Measurements from ENCODE around the gene PDE9A. TPM values are rescaled to one million over a fixed set of nuclear protein-coding genes. Genes with fewer than 3 reads are reported as not detected.

PDE9A gene
- total and polyA plus RNA-seq, 2 of the 4 experiments (the other 2 are of a cell fraction) = 0.89 to 0.90 TPM

DNA sequence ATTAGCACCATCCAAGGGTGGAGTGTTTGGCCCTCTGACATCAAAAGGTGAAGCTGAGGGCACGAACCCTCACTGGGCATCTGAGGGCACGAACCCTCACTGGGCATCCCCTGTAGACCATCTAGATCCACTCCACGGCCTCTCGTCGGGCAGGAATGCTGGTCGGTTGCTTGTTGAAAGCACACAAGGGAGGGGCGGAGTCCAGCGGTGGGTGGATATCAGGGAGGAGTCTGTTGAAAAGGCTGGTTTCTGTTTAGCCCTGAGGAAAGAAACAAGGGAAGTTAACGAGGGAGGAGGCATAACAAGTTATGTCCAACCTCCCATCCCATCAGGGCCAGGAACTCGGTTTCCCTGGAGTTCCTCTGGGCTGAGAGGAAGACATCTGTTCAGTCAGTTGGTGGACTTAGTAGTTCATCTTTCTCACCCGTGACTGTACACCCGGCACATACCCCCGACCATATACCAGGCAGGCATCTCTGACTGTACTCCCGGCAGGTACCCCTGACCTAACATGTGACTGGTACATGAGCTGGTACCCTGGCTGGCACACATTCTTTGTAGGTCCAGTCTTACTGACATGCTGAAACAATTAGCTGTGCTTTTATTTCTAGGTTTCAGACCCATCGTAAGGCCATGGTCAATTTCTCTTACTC lies 32.1 kb upstream of the PDE9A start:
- H3K4me1 ChIP-seq (ENCODE audit: control insufficient read depth, insufficient read depth, low read length) = no peaks in the 10 kb centered on the region
- no peaks in the 10 kb centered on the region for H3K36me3 ChIP-seq (ENCODE audit: control insufficient read depth, insufficient read depth, low read length)
- ATAC-seq (ENCODE audit: low read depth) (no peak), DNase-seq (no peak)
- no peaks in the 10 kb centered on the region for H3K9me1 ChIP-seq (ENCODE audit: insufficient read depth, low read length)
- no peak overlapping the region for H3K18ac ChIP-seq (ENCODE audit: low read depth, low read length)
- H3K56ac ChIP-seq (ENCODE audit: extremely low read depth, insufficient read depth, low read length) = no peak overlapping the region
- H3K9ac ChIP-seq (ENCODE audit: low read depth, low read length) = no peak overlapping the region
- WGBS, 2 experiments (ENCODE audit: extremely low coverage in 2 of 2, insufficient read length in 1 of 2) = 86% methylated on average over 4 of the region's 15 CpGs; no CpG with 5 or more reads in 1 of the 2 experiments
- H3K79me1 ChIP-seq (ENCODE audit: low read depth in 1 of 2, low read length in 2 of 2) = no peaks in the 10 kb centered on the region
- no peak overlapping the region for H4K5ac ChIP-seq (ENCODE audit: low read depth, low read length)
- no peak overlapping the region for H3K23ac ChIP-seq (ENCODE audit: low read depth, low read length)
- dilution Hi-C loops (cut with HindIII; ENCODE audit: low sequenced_read_pairs, unreplicated experiment) = no loop called here
- H2AFZ ChIP-seq (replicated peaks; ENCODE audit: low read length, poor library complexity) = no peak overlapping the region
- ChIA-PET CTCF (no interaction called here), POLR2A (ENCODE audit: unreplicated experiment) (no interaction called here)
- no peak overlapping the region for H2BK120ac ChIP-seq (ENCODE audit: low read depth, low read length)
- no peak overlapping the region for H3K27ac ChIP-seq (ENCODE audit: insufficient read depth, low read length)
- H3K4me3 ChIP-seq (ENCODE audit: insufficient read depth, low read depth, low read length) = no peak overlapping the region
- peaks cover 53% of the 10 kb centered on the region for H3K27me3 ChIP-seq (ENCODE audit: control insufficient read depth, insufficient read depth, low read length)
- TF ChIP-seq SMC3 (IDR thresholded peaks at IDR 0.05; ENCODE audit: low read depth, low read length) (no peak), NFE2L2 (IDR thresholded peaks at IDR 0.05; ENCODE audit: low read depth, low read length) (no peak), FOS (IDR thresholded peaks at IDR 0.05; ENCODE audit: low read depth, low read length) (no peak), BHLHE40 (IDR thresholded peaks at IDR 0.05; ENCODE audit: low read depth, low read length) (no peak), MAZ (IDR thresholded peaks at IDR 0.05; ENCODE audit: borderline replicate concordance, low read depth, low read length) (no peak), RCOR1 (IDR thresholded peaks at IDR 0.05; ENCODE audit: insufficient replicate concordance, low read length) (no peak), RFX5 (IDR thresholded peaks at IDR 0.05; ENCODE audit: low read depth, low read length) (no peak), CEBPB (IDR thresholded peaks at IDR 0.05; ENCODE audit: low read depth, low read length) (no peak), CHD1 (IDR thresholded peaks at IDR 0.05; ENCODE audit: low read depth, low read length) (no peak), POLR2A (IDR thresholded peaks at IDR 0.05; ENCODE audit: low read depth, low read length) (no peak), MAFK (IDR thresholded peaks at IDR 0.05; ENCODE audit: low read depth, low read length) (no peak), RAD21 (IDR thresholded peaks at IDR 0.05; ENCODE audit: low read length) (no peak), MXI1 (IDR thresholded peaks at IDR 0.05; ENCODE audit: borderline replicate concordance, low read depth, low read length) (no peak)
- TF ChIP-seq, protein P1, sequence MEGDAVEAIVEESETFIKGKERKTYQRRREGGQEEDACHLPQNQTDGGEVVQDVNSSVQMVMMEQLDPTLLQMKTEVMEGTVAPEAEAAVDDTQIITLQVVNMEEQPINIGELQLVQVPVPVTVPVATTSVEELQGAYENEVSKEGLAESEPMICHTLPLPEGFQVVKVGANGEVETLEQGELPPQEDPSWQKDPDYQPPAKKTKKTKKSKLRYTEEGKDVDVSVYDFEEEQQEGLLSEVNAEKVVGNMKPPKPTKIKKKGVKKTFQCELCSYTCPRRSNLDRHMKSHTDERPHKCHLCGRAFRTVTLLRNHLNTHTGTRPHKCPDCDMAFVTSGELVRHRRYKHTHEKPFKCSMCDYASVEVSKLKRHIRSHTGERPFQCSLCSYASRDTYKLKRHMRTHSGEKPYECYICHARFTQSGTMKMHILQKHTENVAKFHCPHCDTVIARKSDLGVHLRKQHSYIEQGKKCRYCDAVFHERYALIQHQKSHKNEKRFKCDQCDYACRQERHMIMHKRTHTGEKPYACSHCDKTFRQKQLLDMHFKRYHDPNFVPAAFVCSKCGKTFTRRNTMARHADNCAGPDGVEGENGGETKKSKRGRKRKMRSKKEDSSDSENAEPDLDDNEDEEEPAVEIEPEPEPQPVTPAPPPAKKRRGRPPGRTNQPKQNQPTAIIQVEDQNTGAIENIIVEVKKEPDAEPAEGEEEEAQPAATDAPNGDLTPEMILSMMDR (conservative IDR thresholded peaks at IDR 0.05; ENCODE audit: low read depth, low read length) = no peak
- TF ChIP-seq, protein P2, sequence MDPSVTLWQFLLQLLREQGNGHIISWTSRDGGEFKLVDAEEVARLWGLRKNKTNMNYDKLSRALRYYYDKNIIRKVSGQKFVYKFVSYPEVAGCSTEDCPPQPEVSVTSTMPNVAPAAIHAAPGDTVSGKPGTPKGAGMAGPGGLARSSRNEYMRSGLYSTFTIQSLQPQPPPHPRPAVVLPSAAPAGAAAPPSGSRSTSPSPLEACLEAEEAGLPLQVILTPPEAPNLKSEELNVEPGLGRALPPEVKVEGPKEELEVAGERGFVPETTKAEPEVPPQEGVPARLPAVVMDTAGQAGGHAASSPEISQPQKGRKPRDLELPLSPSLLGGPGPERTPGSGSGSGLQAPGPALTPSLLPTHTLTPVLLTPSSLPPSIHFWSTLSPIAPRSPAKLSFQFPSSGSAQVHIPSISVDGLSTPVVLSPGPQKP (IDR thresholded peaks at IDR 0.05; ENCODE audit: borderline replicate concordance, low read depth, low read length) = no peak
- TF ChIP-seq, protein P3, sequence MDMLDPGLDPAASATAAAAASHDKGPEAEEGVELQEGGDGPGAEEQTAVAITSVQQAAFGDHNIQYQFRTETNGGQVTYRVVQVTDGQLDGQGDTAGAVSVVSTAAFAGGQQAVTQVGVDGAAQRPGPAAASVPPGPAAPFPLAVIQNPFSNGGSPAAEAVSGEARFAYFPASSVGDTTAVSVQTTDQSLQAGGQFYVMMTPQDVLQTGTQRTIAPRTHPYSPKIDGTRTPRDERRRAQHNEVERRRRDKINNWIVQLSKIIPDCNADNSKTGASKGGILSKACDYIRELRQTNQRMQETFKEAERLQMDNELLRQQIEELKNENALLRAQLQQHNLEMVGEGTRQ (IDR thresholded peaks at IDR 0.05; ENCODE audit: low read depth, low read length) = no peak
- no peak overlapping the region for H3K4ac ChIP-seq (ENCODE audit: low read depth, low read length)
- H2AK5ac ChIP-seq (ENCODE audit: low read depth, low read length) = no peak overlapping the region
- no peaks in the 10 kb centered on the region for H4K20me1 ChIP-seq (ENCODE audit: insufficient read depth, low read length)
- BruUV-seq (replicated peaks) = no TSS peak
- H2AK9ac ChIP-seq (replicated peaks; ENCODE audit: low read depth, low read length, poor library complexity) = no peak overlapping the region
- H3K9me3 ChIP-seq (ENCODE audit: control insufficient read depth, insufficient read depth, low read length) = no peaks in the 10 kb centered on the region
- no peak overlapping the region for H4K8ac ChIP-seq (ENCODE audit: low read depth in 2 of 2, low read length in 2 of 2)
- no peak overlapping the region for H3K4me2 ChIP-seq (ENCODE audit: low read depth, low read length)
- intact Hi-C loops (cut with micrococcal nuclease) = no loop called here
- in situ Hi-C loops (cut with MboI; ENCODE audit: low sequenced_read_pairs) = no loop called here
- H4K91ac ChIP-seq (ENCODE audit: insufficient read depth, low read depth, low read length) = no peak overlapping the region
- H2BK20ac ChIP-seq (ENCODE audit: low read depth, low read length) = no peak overlapping the region
- no peak overlapping the region for H2BK5ac ChIP-seq (ENCODE audit: low read depth, low read length, poor library complexity, severe bottlenecking)
- no peak overlapping the region for H3K14ac ChIP-seq (replicated peaks; ENCODE audit: low read depth, low read length)
- no peak overlapping the region for H2BK15ac ChIP-seq (ENCODE audit: low read depth, low read length)
